CD4-positive, CD25-positive, alpha-beta regulatory T cell (primary cell): ENCODE measurements around the gene WDSUB1. TPM values are rescaled to one million over a fixed set of nuclear protein-coding genes. Genes with fewer than 3 reads are reported as not detected.

ENCODE experiments used
- ATAC-seq, 2 donors: fragments of 150-1000 bp; cut with Tn5 transposase; one replicate each; pipeline ENCODE4 v1.10.0; 2021; ENCODE audit warnings: low read depth in 2 of 2, moderate number of reproducible peaks in 2 of 2, moderate library complexity in 1 of 2
- DNase-seq, 3 donors: peaks; one replicate each; pipeline versions ENCODE4 v3.0.0 to v3.0.0-alpha.2; 2012 to 2022; ENCODE audit warnings: mixed read lengths in 1 of 3
- H3K27ac ChIP-seq: one replicate; pipeline ENCODE4 v1.7.0; 2013; ENCODE audit warnings: mild to moderate bottlenecking, low read length; ENCODE audit not compliant: insufficient read depth, poor library complexity, severe bottlenecking
- H3K27me3 ChIP-seq: one replicate; pipeline ENCODE4 v1.7.0; 2013; ENCODE audit warnings: low read length; ENCODE audit not compliant: control insufficient read depth, insufficient read depth
- H3K36me3 ChIP-seq: one replicate; pipeline ENCODE4 v1.7.0; 2013; ENCODE audit warnings: mild to moderate bottlenecking, low read length, moderate library complexity; ENCODE audit not compliant: control insufficient read depth, insufficient read depth
- H3K4me1 ChIP-seq: 2 replicates; pipeline ENCODE4 v1.7.0; 2013; ENCODE audit warnings: mild to moderate bottlenecking, low read length; ENCODE audit not compliant: insufficient read depth, control insufficient read depth, poor library complexity, severe bottlenecking
- H3K4me3 ChIP-seq: one replicate; pipeline ENCODE4 v1.7.0; 2013; ENCODE audit warnings: low read depth, mild to moderate bottlenecking, low read length, moderate library complexity
- H3K9me3 ChIP-seq, 2 experiments: 1 replicate in 1 of 2; 2 replicates in 1 of 2; pipeline ENCODE4 v1.7.0; 2013; ENCODE audit warnings: low read length in 2 of 2, mild to moderate bottlenecking in 1 of 2, moderate library complexity in 1 of 2; ENCODE audit not compliant: control insufficient read depth in 2 of 2
- H3K27ac Mint-ChIP-seq, 3 donors: one replicate each; pipeline ENCODE4 v1.8.0; 2020 to 2022; ENCODE audit warnings: mild to moderate bottlenecking in 3 of 3, mixed read lengths in 3 of 3, moderate library complexity in 2 of 3
- H3K27me3 Mint-ChIP-seq: one replicate; pipeline ENCODE4 v1.8.0; 2022; ENCODE audit warnings: mild to moderate bottlenecking, mixed read lengths
- H3K36me3 Mint-ChIP-seq: one replicate; pipeline ENCODE4 v1.8.0; 2020; ENCODE audit warnings: mixed read lengths
- H3K4me1 Mint-ChIP-seq, 4 donors: one replicate each; pipeline ENCODE4 v1.8.0; 2020 to 2022; ENCODE audit warnings: mixed read lengths in 4 of 4, mild to moderate bottlenecking in 1 of 4
- H3K4me3 Mint-ChIP-seq, 4 donors: one replicate each; pipeline ENCODE4 v1.8.0; 2020 to 2022; ENCODE audit warnings: mild to moderate bottlenecking in 4 of 4, mixed read lengths in 4 of 4, moderate library complexity in 3 of 4
- H3K9me3 Mint-ChIP-seq, 7 donors: one replicate each; pipeline ENCODE4 v1.8.0; 2020 to 2022; ENCODE audit warnings: mixed read lengths in 7 of 7, mild to moderate bottlenecking in 3 of 7, moderate library complexity in 2 of 7
- polyA plus RNA-seq, 4 donors: library from polyadenylated mRNA; unstranded; fragments of 300-500 nt; fragmentation: Illumina TruSeq; gene quantifications; one replicate each; pipeline ENCODE4 v1.2.3, GENCODE V29; 2021
- total RNA-seq: library from RNA; stranded (reverse); gene quantifications from one replicate; pipeline ENCODE4 v1.2.3, GENCODE V29; 2022

WDSUB1 gene
- total and polyA plus RNA-seq, 5 donors from 2014 or later: 2.1 to 5.6 (median 3.3) TPM

DNA sequence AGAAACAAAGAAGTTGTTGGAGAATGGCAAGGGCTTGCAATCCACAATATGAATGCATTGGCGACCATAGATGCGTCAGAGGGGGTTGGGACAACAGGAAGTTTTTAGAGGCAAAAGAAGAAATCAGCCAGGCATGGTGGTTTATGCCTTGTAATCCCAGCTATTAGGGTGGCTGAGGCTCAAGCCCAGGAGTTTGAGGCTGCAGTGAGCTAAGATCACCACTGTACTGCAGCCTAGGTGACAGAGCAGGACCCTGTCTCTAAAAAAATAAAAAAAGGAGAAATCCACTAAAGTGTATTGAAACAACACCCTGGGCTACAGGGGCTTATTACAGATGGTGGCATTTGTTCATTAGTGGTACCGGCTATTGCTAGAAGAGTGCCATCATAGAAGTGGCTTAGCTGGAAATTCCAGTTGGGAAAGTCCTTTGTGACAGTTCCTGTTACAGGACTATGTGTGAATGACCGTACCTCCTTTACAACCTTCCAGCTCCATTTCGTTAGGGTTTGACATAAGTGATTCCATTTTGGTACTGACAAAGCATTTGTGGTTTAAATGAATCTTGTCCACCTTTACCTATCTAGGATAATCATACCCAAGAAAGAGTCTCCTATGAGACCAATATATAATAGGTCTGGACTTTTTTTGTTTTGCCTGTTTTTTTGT, 10.7 kb upstream of the WDSUB1 start:
- DNase-seq (no peak), ATAC-seq (no peak)
- H3K27ac Mint-ChIP-seq: no peak overlapping the region
- Histone ChIP-seq H3K36me3 (no peaks in the 10 kb centered on the region), H3K4me3 (no peak overlapping the region), H3K27me3 (peaks cover 7% of the 10 kb centered on the region), H3K9me3 (no peaks in the 10 kb centered on the region), H3K4me1 (no peaks in the 10 kb centered on the region), H3K27ac (no peak overlapping the region)
- H3K9me3 Mint-ChIP-seq: peaks cover 0 to 8% (median 0%) of the 10 kb centered on the region in 7 donors
- H3K27me3 Mint-ChIP-seq: peaks cover 31% of the 10 kb centered on the region
- no peak overlapping the region for H3K4me3 Mint-ChIP-seq
- H3K4me1 Mint-ChIP-seq: no peaks in the 10 kb centered on the region
- H3K36me3 Mint-ChIP-seq: no peaks in the 10 kb centered on the region

DNA sequence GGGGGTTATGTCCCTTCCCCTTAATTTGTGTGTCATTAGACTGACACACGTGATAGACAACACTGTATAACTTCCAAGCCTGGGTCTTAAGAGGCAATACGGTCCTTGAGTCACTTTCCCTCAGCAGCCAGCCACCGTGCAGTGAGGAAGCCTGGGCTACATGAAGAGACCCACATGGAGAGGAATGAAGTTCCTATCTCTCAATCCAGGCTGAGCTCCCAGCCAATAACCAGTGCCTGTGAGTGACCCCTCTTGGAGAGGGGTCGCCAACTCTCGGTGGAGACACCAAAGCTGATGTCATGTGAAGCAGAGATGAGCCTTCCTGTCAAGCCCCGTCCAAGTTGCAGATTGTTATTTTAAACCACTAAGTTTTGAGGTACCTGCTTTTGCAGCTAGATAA, 5.7 kb upstream of the WDSUB1 start:
- H3K4me1 Mint-ChIP-seq: peaks cover 7 to 15% (median 10%) of the 10 kb centered on the region in 4 donors
- no peak for ATAC-seq
- H3K4me3 Mint-ChIP-seq: peak overlapping the region in 1 of 4 donors; percentile 57
- no peaks in the 10 kb centered on the region for H3K4me1 ChIP-seq
- H3K9me3 Mint-ChIP-seq: peaks cover 0 to 4% (median 0%) of the 10 kb centered on the region in 7 donors
- H3K4me3 ChIP-seq: no peak overlapping the region
- H3K36me3 ChIP-seq: no peaks in the 10 kb centered on the region
- H3K27ac ChIP-seq: no peak overlapping the region
- peaks cover 2% of the 10 kb centered on the region for H3K27me3 ChIP-seq
- peaks cover 30% of the 10 kb centered on the region for H3K27me3 Mint-ChIP-seq
- H3K27ac Mint-ChIP-seq: no peak overlapping the region
- H3K36me3 Mint-ChIP-seq: no peaks in the 10 kb centered on the region
- H3K9me3 ChIP-seq: no peaks in the 10 kb centered on the region
- no peak for DNase-seq

DNA sequence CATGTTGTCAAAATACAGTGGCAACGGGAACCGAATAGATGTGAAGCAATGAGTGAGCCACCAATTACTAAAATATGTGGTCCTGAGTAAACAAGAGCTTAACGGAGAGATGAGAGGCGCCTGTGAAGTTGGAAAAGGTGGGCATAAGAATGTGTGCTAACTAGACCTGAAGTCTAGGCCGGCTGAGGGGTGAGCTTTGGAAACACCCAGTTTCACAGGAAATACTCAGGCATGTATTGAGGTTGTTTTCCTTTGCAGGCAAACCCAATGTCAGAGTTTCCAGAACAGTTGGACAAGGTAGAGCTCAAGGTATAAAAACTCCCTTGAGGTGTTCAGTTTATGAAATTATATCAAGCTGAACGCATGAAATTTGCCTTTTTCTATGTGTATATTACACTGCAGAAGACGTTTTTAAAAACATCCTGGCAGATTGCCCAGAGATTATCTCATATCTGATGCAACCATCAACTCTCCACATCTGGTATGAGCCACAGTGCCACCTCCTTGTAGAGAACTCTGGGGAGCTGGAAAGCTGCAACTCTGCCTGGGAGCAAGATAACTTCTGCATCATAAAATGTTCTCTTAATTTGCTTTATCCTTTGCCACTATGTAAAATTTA, 3.9 kb upstream of the WDSUB1 start:
- H3K27ac ChIP-seq: no peak overlapping the region
- DNase-seq (peak in 2 of 3 donors; percentile 13 to 58), ATAC-seq (no peak)
- peaks cover 8% of the 10 kb centered on the region for H3K4me1 ChIP-seq
- Mint-ChIP-seq H3K9me3 (no peaks in the 10 kb centered on the region), H3K36me3 (no peaks in the 10 kb centered on the region), H3K4me1 (peaks cover 9 to 20% (median 13%) of the 10 kb centered on the region in 4 donors), H3K27ac (no peak overlapping the region), H3K4me3 (no peak overlapping the region), H3K27me3 (peaks cover 21% of the 10 kb centered on the region)
- no peaks in the 10 kb centered on the region for H3K9me3 ChIP-seq
- H3K27me3 ChIP-seq: peaks cover 2% of the 10 kb centered on the region
- H3K4me3 ChIP-seq: no peak overlapping the region
- H3K36me3 ChIP-seq: no peaks in the 10 kb centered on the region

DNA sequence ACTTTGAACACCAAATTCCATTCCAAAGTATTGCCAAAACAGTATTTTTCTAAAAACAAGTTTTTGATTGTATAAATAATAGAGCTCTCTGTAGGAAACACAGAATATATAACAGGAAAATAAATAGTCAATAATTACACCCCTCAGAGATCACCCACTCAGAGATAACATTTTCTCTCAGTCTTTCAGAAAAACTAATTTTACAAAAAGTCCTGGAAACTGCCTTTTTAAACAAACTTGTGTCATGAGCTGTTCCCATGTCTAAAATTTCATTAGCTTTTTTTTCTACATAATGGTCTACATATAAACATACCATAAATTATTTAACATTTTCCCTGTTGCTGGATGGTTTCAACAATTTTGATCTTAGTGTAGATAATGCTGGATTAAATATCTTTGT, 1.2 kb upstream of the WDSUB1 start:
- Histone ChIP-seq H3K27ac (no peak overlapping the region), H3K36me3 (no peaks in the 10 kb centered on the region), H3K4me3 (no peak overlapping the region), H3K9me3 (no peaks in the 10 kb centered on the region), H3K4me1 (peaks cover 8% of the 10 kb centered on the region), H3K27me3 (peaks cover 2% of the 10 kb centered on the region)
- Mint-ChIP-seq H3K27me3 (peaks cover 19% of the 10 kb centered on the region), H3K4me3 (peak overlapping the region; percentile 62 to 92 (median 82)), H3K27ac (peak overlapping the region in 1 of 3 donors; percentile 64), H3K4me1 (peaks cover 13 to 24% (median 22%) of the 10 kb centered on the region in 4 donors), H3K9me3 (peaks cover 0 to 2% (median 0%) of the 10 kb centered on the region in 7 donors), H3K36me3 (peaks cover 2% of the 10 kb centered on the region)
- DNase-seq (no peak), ATAC-seq (no peak)

DNA sequence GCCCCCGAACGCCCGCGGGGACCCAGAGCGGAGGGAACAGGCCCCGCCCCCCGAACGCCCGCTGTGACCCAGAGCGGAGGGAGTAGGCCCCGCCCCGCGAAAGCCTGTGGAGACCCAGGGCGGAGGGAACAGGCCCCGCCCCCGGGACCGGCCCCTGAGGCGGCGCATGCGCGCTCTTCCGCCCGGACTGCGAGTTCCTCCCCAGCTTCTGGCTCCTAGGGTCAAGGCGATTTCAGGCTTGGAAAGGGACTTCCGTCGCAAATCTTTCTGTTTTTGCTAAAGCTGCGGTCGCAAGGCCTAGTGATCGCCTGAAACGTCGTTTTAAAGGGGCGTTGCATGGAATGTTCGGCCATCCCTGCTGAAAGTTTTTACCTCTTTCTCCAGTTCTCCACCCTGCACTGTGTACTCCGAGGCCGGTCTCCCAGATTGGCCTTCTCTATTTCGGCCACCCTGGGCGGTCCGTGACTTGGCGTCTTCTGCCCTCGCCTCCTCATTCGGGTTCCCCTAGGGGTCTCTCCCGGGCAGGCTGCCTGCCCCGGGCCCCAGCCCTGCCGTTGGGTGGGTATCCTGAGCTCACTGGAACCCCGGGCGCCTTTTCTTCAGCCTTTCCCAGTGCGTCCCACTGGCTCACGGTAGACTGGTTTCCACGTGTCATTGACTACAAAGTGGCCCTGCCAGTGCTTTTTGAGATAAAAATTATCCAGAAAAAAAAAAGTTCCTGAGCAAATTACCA, 372 bp upstream of the WDSUB1 start:
- H3K27me3 ChIP-seq: no peaks in the 10 kb centered on the region
- H3K4me3 ChIP-seq: peak overlapping the region; percentile 89
- Mint-ChIP-seq H3K36me3 (peaks cover 7% of the 10 kb centered on the region), H3K4me1 (peaks cover 13 to 24% (median 22%) of the 10 kb centered on the region in 4 donors), H3K9me3 (peaks cover 0 to 2% (median 0%) of the 10 kb centered on the region in 7 donors), H3K4me3 (peak overlapping the region; percentile 77 to 92 (median 90)), H3K27ac (peak overlapping the region; percentile 64 to 91 (median 82)), H3K27me3 (peaks cover 19% of the 10 kb centered on the region)
- H3K9me3 ChIP-seq: no peaks in the 10 kb centered on the region
- peaks cover 8% of the 10 kb centered on the region for H3K4me1 ChIP-seq
- DNase-seq (peak; percentile 92 to 98 (median 95)), ATAC-seq (peak; percentile 98 to 99)
- H3K27ac ChIP-seq: peak overlapping the region; percentile 60
- no peaks in the 10 kb centered on the region for H3K36me3 ChIP-seq

DNA sequence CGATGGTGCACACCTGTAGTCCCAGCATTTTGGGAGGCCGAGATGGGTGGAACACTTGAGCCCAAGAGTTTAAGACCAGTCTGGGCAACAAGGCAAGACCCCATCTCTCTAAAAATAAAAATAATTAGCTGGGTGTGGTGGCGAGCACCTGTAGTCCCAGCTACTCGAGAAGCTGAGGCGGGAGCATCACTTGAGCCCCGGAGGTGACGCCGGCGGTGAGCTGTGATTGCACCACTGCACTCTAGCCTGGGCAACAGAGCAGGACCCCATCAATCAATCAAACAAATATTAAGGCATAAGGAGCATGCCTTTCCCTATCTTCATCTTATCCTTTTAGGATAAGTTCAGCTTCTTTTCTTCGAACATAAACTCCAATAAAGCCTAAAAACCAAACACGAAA, 1.1 kb downstream of the WDSUB1 start:
- H3K4me3 ChIP-seq: no peak overlapping the region
- no peaks in the 10 kb centered on the region for H3K27me3 ChIP-seq
- peaks cover 7% of the 10 kb centered on the region for H3K36me3 Mint-ChIP-seq
- H3K4me3 Mint-ChIP-seq: peak overlapping the region; percentile 71 to 92 (median 84)
- H3K9me3 ChIP-seq: no peaks in the 10 kb centered on the region
- peak overlapping the region in 1 of 3 donors; percentile 15 for H3K27ac Mint-ChIP-seq
- H3K4me1 Mint-ChIP-seq: peaks cover 10 to 21% (median 19%) of the 10 kb centered on the region in 4 donors
- ATAC-seq (no peak), DNase-seq (no peak)
- peaks cover 12% of the 10 kb centered on the region for H3K27me3 Mint-ChIP-seq
- peaks cover 8% of the 10 kb centered on the region for H3K4me1 ChIP-seq
- H3K27ac ChIP-seq: no peak overlapping the region
- peaks cover 0 to 2% (median 0%) of the 10 kb centered on the region in 7 donors for H3K9me3 Mint-ChIP-seq
- H3K36me3 ChIP-seq: no peaks in the 10 kb centered on the region

DNA sequence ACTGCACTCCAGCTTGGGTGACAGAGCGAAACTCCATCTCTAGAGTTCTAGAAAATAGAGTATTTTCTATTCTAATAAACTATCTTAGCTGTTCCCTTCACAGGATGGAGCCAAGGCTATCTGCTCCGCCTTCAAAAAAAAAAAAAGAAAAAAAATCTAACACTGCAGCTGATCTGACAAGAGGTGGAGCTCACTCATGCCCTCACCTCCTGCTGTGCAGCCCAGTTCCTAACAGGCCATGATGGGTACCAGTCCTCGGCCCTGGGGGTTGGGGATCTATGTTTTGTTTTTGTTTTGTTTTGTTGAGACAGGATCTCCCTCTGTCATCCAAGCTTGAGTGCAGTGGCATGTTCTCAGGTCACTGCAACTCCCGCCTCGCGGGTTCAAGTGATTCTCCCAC, 3.0 kb downstream of the WDSUB1 start:
- DNase-seq: no peak
- no peaks in the 10 kb centered on the region for H3K36me3 ChIP-seq
- Mint-ChIP-seq H3K4me3 (peak overlapping the region in 1 of 4 donors; percentile 47), H3K27ac (no peak overlapping the region), H3K27me3 (peaks cover 4% of the 10 kb centered on the region), H3K4me1 (peaks cover 6 to 25% (median 15%) of the 10 kb centered on the region in 4 donors), H3K36me3 (peaks cover 7% of the 10 kb centered on the region), H3K9me3 (peaks cover 0 to 2% (median 0%) of the 10 kb centered on the region in 7 donors)
- H3K27me3 ChIP-seq: no peaks in the 10 kb centered on the region
- H3K4me1 ChIP-seq: peaks cover 8% of the 10 kb centered on the region
- no peaks in the 10 kb centered on the region for H3K9me3 ChIP-seq
- H3K4me3 ChIP-seq: no peak overlapping the region
- no peak for ATAC-seq
- no peak overlapping the region for H3K27ac ChIP-seq
